CD14-positive monocyte (primary cell): ENCODE results near the gene STPG2. TPM values are rescaled to one million over a fixed set of nuclear protein-coding genes. Genes with fewer than 3 reads are reported as not detected.

ENCODE experiments used
- DNase-seq, 3 donors: peaks; one replicate each; pipeline ENCODE4 v3.0.0-alpha.2; 2011 to 2022
- H2AFZ ChIP-seq: 2 replicates; pipeline ENCODE4 v1.6.0; 2012; ENCODE audit warnings: mild to moderate bottlenecking, low read depth, low read length, inconsistent platforms; ENCODE audit not compliant: insufficient read depth, poor library complexity, severe bottlenecking
- H3K27ac ChIP-seq, 2 donors: 1 replicate in 1 of 2; 2 replicates in 1 of 2; pipeline ENCODE4 v1.5.1; 2012 to 2013; ENCODE audit warnings: low read length in 2 of 2, control low read depth in 1 of 2, inconsistent platforms in 1 of 2, low read depth in 1 of 2, mild to moderate bottlenecking in 1 of 2
- H3K27me3 ChIP-seq, 2 donors: one replicate each; pipeline versions ENCODE4 v1.6.0 to v1.6.1; 2011 to 2013; ENCODE audit warnings: low read length in 2 of 2; ENCODE audit not compliant: control insufficient read depth in 2 of 2, insufficient read depth in 2 of 2
- H3K36me3 ChIP-seq, 2 donors: replicated peaks in 1 of 2; 1 replicate in 1 of 2; 2 replicates in 1 of 2; pipeline versions ENCODE4 v1.5.1 to v1.6.1; 2012 to 2013; ENCODE audit warnings: low read length in 2 of 2, control low read depth in 1 of 2, inconsistent platforms in 1 of 2, mild to moderate bottlenecking in 1 of 2; ENCODE audit not compliant: insufficient read depth in 2 of 2, control insufficient read depth in 1 of 2
- H3K4me1 ChIP-seq, 2 donors: 1 replicate in 1 of 2; 2 replicates in 1 of 2; pipeline versions ENCODE4 v1.5.1 to v1.6.1; 2012 to 2013; ENCODE audit warnings: low read length in 2 of 2, control low read depth in 1 of 2, inconsistent platforms in 1 of 2, mild to moderate bottlenecking in 1 of 2, moderate library complexity in 1 of 2; ENCODE audit not compliant: insufficient read depth in 2 of 2, control insufficient read depth in 1 of 2
- H3K4me2 ChIP-seq: replicated peaks from 2 replicates; pipeline ENCODE3; 2012; ENCODE audit warnings: low read length, moderate library complexity, mild to moderate bottlenecking; ENCODE audit not compliant: poor library complexity, severe bottlenecking; ENCODE audit errors: extremely low read depth
- H3K4me3 ChIP-seq, 3 experiments: fragments of 200-600 bp in 1 of 3; sonication (generic) in 1 of 3; replicated peaks in 1 of 3; 1 replicate in 2 of 3; 2 replicates in 1 of 3; pipeline ENCODE4 v1.5.1; 2011 to 2013; ENCODE audit warnings: low read length in 3 of 3, mild to moderate bottlenecking in 3 of 3, control low read depth in 2 of 3, low read depth in 2 of 3, inconsistent platforms in 1 of 3, moderate library complexity in 1 of 3
- H3K79me2 ChIP-seq: 2 replicates; pipeline ENCODE4 v1.6.0; 2012; ENCODE audit warnings: mild to moderate bottlenecking, control low read depth, inconsistent platforms, low read length, moderate library complexity; ENCODE audit not compliant: insufficient read depth
- H3K9ac ChIP-seq: 2 replicates; pipeline ENCODE4 v1.6.0; 2017; ENCODE audit warnings: low read length, mild to moderate bottlenecking; ENCODE audit not compliant: insufficient read depth, poor library complexity, severe bottlenecking
- H3K9me3 ChIP-seq, 2 donors: replicated peaks in 1 of 2; 1 replicate in 1 of 2; 2 replicates in 1 of 2; pipeline versions ENCODE4 v1.5.1 to v1.6.1; 2012 to 2013; ENCODE audit warnings: low read length in 2 of 2, control low read depth in 1 of 2; ENCODE audit not compliant: control insufficient read depth in 1 of 2, insufficient read depth in 1 of 2
- H4K20me1 ChIP-seq: 2 replicates; pipeline ENCODE4 v1.6.0; 2012; ENCODE audit warnings: mild to moderate bottlenecking, low read length, control low read depth, moderate library complexity; ENCODE audit not compliant: insufficient read depth
- H3K27ac Mint-ChIP-seq, 7 donors: one replicate each; pipeline ENCODE4 v1.8.0; 2020; ENCODE audit warnings: mild to moderate bottlenecking in 7 of 7, mixed read lengths in 7 of 7, moderate library complexity in 6 of 7, inconsistent platforms in 2 of 7
- H3K27me3 Mint-ChIP-seq, 3 donors: one replicate each; pipeline ENCODE4 v1.8.0; 2021 to 2022; ENCODE audit warnings: low read depth in 3 of 3, mild to moderate bottlenecking in 3 of 3, mixed read lengths in 3 of 3, moderate library complexity in 3 of 3, inconsistent platforms in 1 of 3
- H3K36me3 Mint-ChIP-seq, 2 donors: one replicate each; pipeline ENCODE4 v1.8.0; 2020; ENCODE audit warnings: mixed read lengths in 2 of 2, inconsistent platforms in 1 of 2, mild to moderate bottlenecking in 1 of 2
- H3K4me1 Mint-ChIP-seq: one replicate; pipeline ENCODE4 v1.8.0; 2020; ENCODE audit warnings: mild to moderate bottlenecking, mixed read lengths
- H3K4me3 Mint-ChIP-seq, 2 donors: one replicate each; pipeline ENCODE4 v1.8.0; 2020; ENCODE audit warnings: mild to moderate bottlenecking in 2 of 2, mixed read lengths in 2 of 2, moderate library complexity in 1 of 2
- H3K9me3 Mint-ChIP-seq, 7 donors: one replicate each; pipeline ENCODE4 v1.8.0; 2020 to 2022; ENCODE audit warnings: mixed read lengths in 7 of 7, mild to moderate bottlenecking in 6 of 7, moderate library complexity in 6 of 7, inconsistent platforms in 2 of 7
- CTCF ChIP-seq: fragments of 200-600 bp; IDR thresholded peaks from one replicate; pipeline ENCODE4 v1.8.0; 2022; ENCODE audit warnings: antibody characterized with exemption, mild to moderate bottlenecking
- WGBS: methylation state at CpG from one replicate; pipeline ENCODE4 v1.1.5; 2013; ENCODE audit warnings: missing lambda C conversion rate; ENCODE audit not compliant: insufficient coverage; 5-methylcytosine and 5-hydroxymethylcytosine counted together
- intact Hi-C, 2 donors: fragments of 100-400 bp; cut with micrococcal nuclease; formaldehyde crosslinking; loops; one replicate each; pipeline versions ENCODE4 v1.15.0 to v1.15.1; 2023
- polyA plus RNA-seq, 3 donors: library from polyadenylated mRNA; depleted of rRNA in 1 of 3; unstranded in 2 of 3; stranded (reverse) in 1 of 3; fragments of 300-500 nt in 2 of 3; fragments of >200 nt in 1 of 3; fragmentation: Illumina TruSeq in 2 of 3; gene quantifications; 1 replicate in 2 of 3; 2 replicates in 1 of 3; pipeline ENCODE4 v1.2.3, GENCODE V29; 2012 to 2021

STPG2 gene
- polyA plus RNA-seq, 3 donors = 0.04 TPM; not detected in 2

- H3K9me3 Mint-ChIP-seq = peaks cover 2 to 12% (median 8%) of the 10 kb centered on the region in 7 donors
- TF ChIP-seq CTCF = no peak
- H3K4me1 Mint-ChIP-seq = no peaks in the 10 kb centered on the region
- intact Hi-C loops = no loop called here
- no peaks in the 10 kb centered on the region for H4K20me1 ChIP-seq
- H3K36me3 Mint-ChIP-seq = no peaks in the 10 kb centered on the region
- no peak overlapping the region for H3K27ac Mint-ChIP-seq
- DNase-seq = no peak
- no peak overlapping the region for H3K4me3 ChIP-seq
- no peaks in the 10 kb centered on the region for H3K27me3 Mint-ChIP-seq
- H3K27ac ChIP-seq = no peak overlapping the region
- no peak overlapping the region for H2AFZ ChIP-seq
- H3K9ac ChIP-seq = no peak overlapping the region
- no peak overlapping the region for H3K4me2 ChIP-seq
- no peaks in the 10 kb centered on the region for H3K36me3 ChIP-seq
- H3K4me1 ChIP-seq = no peaks in the 10 kb centered on the region
- H3K9me3 ChIP-seq = no peaks in the 10 kb centered on the region
- H3K4me3 Mint-ChIP-seq = no peak overlapping the region
- no peaks in the 10 kb centered on the region for H3K27me3 ChIP-seq
- H3K79me2 ChIP-seq = no peaks in the 10 kb centered on the region
- WGBS = no CpG with 5 or more reads among the region's 1 CpG
These were observed 275.7 kb downstream of the STPG2 start for GRCh38 chr4:97867557-97868091.

- Histone ChIP-seq H3K4me2 (no peak overlapping the region), H3K4me3 (no peak overlapping the region), H3K9ac (no peak overlapping the region), H3K36me3 (no peaks in the 10 kb centered on the region), H3K9me3 (no peaks in the 10 kb centered on the region), H3K27me3 (no peaks in the 10 kb centered on the region), H4K20me1 (no peaks in the 10 kb centered on the region), H3K27ac (no peak overlapping the region), H3K4me1 (no peaks in the 10 kb centered on the region), H3K79me2 (no peaks in the 10 kb centered on the region), H2AFZ (no peak overlapping the region)
- no peak for DNase-seq
- Mint-ChIP-seq H3K27me3 (no peaks in the 10 kb centered on the region), H3K4me1 (no peaks in the 10 kb centered on the region), H3K4me3 (no peak overlapping the region), H3K36me3 (no peaks in the 10 kb centered on the region), H3K27ac (no peak overlapping the region), H3K9me3 (peaks cover 6 to 17% (median 12%) of the 10 kb centered on the region in 7 donors)
- TF ChIP-seq CTCF = no peak
- intact Hi-C loops = no loop called here
These were observed 276.3 kb downstream of the STPG2 start for GRCh38 chr4:97866821-97867556.
